Fibroblast of peridontal ligament (primary cell): ENCODE data around the gene MED28.
"Not testable (repeated sequence)": the region's sequence is repeated elsewhere in the genome, so short reads cannot be mapped to it uniquely, and the experiment has no call there.

Experiments
- DNase-seq: peaks from one replicate; pipeline ENCODE4 v3.0.0-alpha.2; 2010; ENCODE audit errors: extremely low read depth

MED28 gene

GRCh38 chr4:17618926-17619325 lies 4.5 kb downstream of the MED28 start:
- no peak for DNase-seq

DNA sequence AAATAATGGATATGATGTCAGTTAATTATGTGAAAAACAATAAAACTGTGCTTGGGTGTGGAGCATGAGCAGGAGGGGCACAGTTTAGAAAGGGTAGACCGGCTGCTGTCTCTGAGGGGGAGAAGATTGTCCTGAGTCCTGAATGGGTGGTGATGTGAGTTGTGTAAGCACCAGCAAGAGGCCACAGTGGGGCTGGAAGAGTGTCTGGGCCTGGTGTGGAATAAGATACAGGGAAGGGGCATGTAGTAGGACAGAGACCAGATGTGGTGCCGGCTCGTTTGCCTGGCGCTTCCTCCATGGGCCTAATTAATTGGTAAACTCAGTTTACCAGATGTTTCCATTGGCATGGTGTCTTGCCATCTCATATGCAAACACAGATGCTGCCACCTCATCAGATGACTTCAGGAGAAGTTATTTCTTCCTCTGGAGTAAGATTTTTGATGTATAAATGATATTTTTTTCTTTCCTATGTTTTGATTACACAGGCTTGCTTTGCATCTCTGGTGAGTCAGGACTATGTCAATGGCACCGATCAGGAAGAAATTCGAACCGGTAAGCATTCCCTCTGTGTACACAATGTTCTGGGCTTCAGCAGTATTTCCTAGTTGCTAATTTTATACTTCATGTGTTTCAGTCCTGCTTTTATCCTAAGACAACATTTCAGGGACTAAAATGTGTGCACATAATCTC lies 5.1 kb downstream of the MED28 start:
- peak; percentile 72 for DNase-seq

DNA sequence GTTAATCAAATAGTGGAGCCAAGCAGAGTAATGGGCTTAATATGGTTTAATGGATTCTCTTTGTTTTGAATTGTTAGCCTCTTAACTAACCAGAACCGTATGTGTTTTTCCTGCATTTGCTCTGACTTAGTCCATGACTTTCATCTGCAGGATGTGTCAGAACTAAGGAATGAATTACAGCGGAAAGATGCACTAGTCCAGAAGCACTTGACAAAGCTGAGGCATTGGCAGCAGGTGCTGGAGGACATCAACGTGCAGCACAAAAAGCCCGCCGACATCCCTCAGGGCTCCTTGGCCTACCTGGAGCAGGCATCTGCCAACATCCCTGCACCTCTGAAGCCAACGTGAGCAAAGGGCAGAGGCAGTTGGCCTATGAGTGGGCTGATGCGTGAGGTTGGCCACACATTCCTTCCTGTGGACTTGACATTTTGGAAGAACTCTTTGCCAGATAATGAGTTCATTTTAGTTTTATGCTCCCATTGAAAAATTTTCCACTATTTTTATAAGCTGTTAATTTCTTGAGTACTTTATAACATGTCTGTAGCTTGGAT lies 9.1 kb downstream of the MED28 start:
- DNase-seq = peak; percentile 37

DNA sequence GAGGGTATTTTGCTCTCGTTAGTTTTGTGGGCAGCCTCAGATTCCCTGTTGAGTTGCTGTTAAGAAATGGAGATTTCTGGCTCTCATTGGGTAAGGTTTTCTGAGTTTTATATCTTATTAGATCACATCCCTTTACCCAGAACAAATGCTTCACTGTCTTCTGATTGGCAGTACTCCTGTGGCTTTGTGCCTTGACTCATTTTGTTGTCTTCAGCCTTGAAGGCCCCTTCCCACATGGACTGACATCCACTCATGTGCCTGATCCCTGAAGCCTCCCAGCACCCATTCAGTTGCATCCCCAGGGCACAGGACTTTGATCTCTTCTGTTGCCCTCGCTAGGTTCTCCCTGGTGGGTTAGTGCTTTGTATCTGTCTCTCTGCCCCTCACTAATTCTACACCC lies 10.4 kb downstream of the MED28 start:
- no peak for DNase-seq

DNA sequence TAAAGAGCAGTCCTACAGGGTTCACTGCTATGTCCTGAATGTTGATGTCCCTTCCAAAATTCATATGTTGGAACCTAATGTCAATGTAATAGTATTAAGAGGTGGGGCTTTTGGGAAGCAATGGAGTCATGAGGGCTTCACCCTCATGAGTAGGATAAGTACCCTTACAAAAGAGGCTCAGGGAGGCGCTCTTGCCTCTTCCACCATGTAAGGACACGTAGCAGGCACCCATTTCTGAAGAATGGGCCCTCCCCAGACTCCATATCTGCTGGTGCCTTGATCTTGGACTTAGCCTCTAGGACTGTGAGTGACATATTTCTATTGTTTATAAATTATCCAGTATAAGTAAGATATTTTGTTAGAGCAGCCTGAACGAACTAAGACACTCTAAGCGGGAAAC lies 15.8 kb downstream of the MED28 start:
- no peak for DNase-seq

GRCh38 chr4:17633600-17633999 lies 19.2 kb downstream of the MED28 start:
- no peak for DNase-seq

DNA sequence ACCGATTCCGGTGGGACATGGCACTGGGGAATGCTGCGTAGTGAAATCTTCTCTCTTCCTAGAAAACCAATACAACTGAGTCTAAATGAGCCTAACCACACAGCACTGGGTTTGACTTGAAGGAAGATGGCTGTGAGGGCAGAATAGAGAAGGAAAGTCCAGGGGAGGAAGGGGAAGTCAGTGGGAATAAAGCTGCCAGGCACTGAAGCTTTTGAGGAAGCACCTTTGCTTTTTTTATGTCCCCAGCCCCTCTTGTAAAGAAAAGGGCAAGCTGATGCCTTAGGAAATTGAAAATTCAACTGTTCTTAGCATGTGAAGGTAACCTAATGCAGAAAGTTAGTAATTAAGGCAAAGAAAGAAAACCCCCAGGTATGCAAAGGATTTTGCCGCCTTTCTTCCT lies 20.6 kb downstream of the MED28 start:
- DNase-seq = no peak

GRCh38 chr4:17636341-17636695 lies 21.9 kb downstream of the MED28 start:
- DNase-seq = no peak

DNA sequence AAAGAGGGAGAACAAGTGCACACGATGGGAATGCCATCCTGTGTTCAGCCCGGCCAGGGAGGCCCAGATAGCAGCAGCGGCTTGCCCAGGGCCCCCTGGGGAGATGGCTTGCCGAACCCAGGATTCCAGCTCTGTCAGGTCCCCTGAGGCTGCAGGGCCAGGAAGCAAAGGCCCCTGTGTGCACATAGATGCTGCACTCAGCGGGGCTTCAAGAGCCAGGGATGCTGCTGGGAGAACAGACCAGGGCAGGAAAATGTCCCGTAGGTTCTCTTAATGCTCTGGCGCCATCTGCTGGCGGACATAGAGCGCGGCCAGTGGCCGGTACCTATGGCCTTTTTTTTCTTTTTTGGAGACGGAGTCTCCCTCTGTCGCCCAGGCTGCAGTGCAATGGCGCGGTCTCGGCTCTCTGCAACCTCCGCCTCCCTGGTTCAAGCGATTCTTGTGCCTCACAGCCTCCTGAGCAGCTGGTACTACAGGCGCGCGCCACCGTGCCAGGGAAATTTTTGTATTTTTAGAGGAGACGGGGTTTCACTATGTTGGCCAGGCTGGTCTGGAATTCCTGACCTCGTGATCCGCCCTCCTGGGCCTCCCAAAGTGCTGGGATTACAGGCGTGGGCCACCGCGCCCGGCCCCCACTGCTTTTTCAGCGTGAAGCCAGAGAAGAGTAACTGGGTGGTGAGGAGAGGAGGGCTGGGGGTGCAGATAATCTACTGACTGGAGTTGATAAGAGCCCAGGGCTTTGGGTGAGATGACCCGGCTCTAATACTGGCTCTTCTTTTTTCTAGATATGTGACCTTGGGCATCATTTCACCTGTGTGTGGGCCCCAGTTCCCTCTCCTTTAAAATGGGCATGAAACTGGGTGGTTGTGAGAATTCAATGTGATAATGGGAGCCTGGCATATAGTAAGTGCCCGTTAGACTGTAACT lies 22.5 kb downstream of the MED28 start:
- peak; percentile 71 for DNase-seq

GRCh38 chr4:17639136-17639535 lies 24.7 kb downstream of the MED28 start:
- DNase-seq = no peak

- no peak for DNase-seq
These were observed 27.9 kb downstream of the MED28 start for GRCh38 chr4:17642398-17642783.

- DNase-seq = no peak
These were observed 32.3 kb downstream of the MED28 start for GRCh38 chr4:17646693-17647092.

DNA sequence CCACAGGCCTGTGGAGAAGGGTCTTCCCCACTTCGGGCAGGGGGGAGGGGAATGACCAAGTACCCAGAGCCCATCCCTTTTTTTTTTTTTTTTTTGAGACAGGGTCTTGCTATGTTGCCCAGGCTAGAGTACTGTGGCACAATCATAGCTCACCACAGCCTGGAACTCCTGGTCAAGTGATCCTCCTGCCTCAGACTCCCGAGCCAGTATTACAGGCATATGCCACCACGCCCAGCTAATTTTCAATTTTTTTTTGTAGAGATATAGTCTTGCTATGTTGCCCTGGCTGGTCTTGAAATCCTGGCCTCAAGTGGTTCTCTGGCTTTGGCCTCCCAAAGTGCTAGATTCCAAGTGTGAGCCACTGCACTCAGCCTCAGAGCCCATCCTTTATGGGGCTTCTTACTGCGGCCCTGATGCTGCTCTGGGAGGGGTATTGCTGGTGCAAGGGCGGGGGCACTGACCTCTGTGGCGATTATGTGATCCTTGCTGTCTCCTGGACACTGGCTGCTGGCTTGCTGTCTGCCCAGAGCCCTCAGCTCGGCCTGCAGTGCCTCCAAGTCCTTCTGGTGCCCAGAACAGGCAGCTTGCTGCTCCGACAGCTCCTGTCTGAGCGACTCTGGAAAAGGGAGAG lies 32.9 kb downstream of the MED28 start:
- no peak for DNase-seq

DNA sequence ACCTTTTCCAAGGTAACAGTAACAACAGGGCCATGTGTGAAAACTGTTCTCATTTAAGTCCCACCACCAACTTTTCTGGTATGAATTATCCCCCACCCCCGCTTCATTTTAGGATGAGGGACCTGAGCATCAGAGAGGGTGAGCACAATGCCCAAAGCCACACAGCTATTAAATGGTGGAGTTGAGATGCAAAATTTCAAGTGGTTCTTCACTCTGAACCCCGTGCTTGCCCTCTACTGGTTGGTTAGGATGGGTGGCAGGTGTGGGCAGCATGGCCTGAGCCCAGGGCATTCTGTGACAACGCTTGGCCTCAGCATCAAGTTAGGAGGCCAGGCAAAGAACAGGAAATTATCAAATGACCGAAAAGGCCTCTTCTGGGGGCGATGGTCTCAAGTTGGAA lies 33.5 kb downstream of the MED28 start:
- DNase-seq = no peak

DNA sequence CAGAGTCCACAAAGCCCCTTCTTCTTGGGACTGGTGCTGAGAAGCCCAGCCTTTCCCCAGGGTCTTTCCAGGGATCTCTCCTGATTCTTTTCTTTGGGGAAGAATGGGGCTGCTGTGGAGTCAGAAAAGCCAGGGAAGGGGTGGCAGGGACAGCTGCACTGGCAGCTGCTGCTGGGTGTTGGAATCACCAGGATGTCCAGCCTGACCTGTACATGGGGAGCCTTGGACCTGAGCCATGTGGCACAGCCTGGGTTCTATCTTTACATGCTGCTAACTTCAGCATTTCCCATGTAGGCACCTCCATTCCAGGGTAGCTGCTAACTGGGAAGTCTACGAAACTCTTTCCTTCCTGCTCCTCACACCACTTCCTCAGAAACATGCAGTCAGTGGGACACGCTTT lies 36.0 kb downstream of the MED28 start:
- no peak for DNase-seq

- DNase-seq = no peak
These were observed 40.3 kb downstream of the MED28 start for GRCh38 chr4:17654701-17655100.

- DNase-seq = no peak
These were observed 42.6 kb downstream of the MED28 start for GRCh38 chr4:17657090-17657489.

DNA sequence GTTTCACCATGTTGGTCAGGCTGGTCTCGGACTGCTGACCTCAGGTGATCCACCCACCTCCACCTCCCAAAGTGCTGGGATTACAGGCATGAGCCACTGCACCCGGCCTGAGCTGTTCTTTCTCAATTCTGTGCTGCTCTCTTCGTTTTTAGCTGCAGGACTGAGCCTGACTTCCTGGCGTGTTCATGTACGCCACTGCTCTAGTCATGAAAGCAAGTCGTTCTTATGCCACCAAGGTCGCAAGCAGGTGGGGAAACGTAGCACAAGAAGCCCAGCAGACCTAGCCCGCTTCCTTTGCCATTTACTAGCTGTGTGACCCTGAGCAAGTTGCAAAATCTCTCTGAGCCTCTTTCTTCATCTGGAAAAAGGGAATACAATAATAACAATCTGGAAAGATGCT lies 43.4 kb downstream of the MED28 start:
- DNase-seq = no peak

DNA sequence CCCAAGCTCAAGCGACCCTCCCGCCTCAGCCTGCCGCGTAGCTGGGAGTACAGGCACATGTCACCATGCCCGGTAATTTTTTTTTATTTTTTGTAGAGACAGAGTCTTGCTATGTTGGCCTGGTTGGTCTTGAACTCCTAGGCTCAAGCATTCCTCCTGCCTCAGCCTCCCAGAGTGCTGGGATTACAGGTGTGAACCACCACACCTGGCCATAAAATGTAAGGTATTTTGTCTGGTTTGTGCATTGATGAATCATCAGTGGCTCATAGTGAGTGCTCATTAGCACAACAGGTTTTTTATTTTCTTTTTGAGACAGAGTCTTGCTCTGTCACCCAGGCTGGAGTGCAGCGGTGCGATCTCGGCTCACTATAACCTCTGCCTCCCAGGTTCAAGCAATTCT lies 44.8 kb downstream of the MED28 start:
- not testable (repeated sequence) for DNase-seq

DNA sequence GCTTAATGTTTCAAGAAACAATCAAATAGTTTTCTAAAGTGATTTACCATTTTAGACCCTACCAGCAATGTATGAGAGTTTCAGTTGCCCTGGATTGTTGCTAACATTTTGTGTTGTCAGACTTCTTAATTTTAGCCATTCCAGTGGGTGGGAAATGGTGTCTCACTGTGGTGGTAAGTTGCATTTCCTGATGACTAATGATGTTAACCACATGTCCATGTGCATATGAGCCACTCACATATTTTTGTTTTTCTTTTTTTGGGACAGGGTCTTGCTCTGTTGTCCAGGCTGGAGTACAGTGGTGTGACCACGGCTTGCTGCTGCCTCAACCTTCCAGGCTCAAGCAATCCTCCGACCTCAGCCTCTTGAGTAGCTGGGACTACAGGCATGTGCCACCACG lies 48.3 kb downstream of the MED28 start:
- no peak for DNase-seq

DNA sequence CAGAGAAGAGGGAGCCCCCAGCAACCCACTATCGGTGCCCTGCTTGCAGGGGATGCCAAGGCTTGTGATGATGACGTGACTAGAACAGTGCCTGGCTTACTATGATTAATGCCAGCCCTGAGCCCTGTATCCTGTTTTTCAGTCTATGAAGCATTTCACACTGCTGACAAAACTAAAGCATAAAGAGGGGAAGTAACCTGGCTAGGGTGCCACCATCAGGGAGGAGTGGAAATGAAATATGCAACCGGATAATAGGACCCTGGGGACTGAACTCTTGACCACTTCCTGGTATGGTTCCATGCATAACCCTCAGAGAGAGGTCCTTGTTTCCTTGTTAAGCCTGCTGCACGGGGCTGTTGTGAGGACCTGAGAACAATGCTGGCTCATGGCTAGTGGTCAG lies 50.3 kb downstream of the MED28 start:
- no peak for DNase-seq

- no peak for DNase-seq
These were observed 50.9 kb downstream of the MED28 start for GRCh38 chr4:17665346-17665745.

GRCh38 chr4:17665852-17666251 lies 51.4 kb downstream of the MED28 start:
- DNase-seq = no peak
